ENCODE measurements around the gene DLGAP3.

DLGAP3 gene

DNA sequence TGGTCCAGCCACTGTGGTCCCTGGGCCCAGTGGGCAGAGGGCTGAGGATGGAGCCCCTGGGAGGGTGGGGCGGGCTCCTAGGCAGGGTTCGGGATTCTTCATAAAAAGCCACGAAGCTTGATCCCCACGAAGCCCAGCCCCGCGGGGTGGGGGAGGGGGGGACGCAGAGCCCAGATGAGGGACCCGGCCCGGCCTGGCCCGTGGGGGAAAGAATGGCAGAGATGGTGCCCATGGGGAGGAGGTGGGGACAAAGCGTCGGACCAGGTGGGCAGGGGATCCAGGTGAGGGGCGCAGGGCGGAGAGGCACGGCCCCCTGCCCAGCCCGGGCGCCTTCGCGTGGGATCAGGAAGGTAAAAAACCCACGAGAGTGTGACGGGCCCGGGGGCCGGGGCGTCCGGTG is 63.9 kb downstream of the DLGAP3 start:
- DNase-seq = no peak

DNA sequence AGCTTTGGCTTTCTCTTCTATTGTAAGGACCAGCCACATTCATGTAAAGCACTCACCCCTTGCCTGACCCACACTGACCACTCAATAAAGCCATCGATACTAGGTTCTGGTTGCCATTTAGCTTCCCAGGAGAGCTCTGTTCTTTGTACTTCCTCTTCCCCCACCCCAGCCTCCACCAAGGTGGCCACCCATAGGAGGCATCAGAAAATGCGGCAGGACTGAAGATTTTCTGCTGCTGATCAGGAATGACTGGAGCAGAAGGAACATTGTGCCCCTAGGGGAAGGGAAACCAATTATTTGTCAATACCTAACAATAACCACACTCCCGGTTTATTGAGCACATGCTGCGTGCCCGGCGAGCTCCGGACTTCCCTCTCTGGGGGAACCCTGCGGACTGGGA is 64.7 kb downstream of the DLGAP3 start:
- no peak for DNase-seq

DNA sequence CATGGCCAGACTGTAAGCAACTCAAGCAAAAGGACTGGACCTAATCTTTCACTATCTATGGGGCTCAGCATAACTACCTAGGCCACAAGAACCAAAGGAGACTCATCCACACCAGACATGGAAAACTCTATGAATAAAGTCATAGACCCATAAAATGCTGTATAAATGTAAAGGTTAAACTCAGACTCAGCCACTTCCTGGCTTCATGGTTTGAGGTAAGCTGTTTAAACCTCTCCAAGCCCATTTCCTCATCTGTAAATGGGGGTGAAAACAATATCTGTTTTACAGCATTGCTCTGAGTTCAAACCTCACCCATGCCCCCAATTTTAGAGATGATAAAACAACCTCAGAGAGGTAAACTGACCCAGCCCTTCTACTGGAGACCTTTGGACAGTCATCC is 65.9 kb downstream of the DLGAP3 start:
- no peak for DNase-seq

DNA sequence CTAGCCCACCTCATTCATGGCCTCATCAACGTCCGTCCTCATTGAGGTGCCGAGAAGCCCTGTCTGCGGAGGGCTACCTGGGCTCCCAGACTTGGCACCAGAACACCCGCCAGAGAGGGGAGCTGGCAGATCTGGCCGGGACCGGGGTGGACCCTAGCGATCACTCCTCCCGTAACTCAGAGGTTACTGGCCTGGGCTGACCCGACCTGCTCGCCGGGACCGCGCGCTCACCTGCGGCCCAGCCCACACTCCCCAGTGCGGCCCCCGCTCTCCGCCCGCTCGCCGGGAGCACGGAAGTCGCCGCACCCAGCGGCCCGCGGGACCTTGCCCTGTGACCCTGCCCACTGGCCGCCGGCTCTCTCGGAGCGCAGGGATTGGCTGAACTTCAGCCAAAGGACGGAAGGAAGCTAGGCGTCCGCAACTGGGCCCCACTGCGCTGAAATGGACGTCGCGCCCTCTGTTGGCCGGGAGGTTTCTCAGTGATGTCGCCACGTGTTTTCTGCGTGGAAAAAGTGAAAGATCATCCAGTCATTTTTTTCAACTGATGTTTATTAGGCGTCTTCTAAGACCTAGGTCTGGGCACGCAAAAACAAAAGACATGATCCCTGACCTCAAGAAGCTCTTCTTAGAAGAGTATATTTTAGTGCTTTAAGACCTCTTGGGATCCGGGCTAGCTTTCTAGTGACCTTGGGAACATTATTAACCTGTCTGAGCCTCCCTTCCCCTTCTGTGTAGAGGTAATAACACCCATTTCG is 69.8 kb downstream of the DLGAP3 start, which contains the start of gene SMIM12:
TSS of gene SMIM12 (minus strand) at position 304 of the 755 bp plus-strand sequence. CDS start 3,772 bp downstream, outside the sequence.
- peak; percentile 96 for DNase-seq

DNA sequence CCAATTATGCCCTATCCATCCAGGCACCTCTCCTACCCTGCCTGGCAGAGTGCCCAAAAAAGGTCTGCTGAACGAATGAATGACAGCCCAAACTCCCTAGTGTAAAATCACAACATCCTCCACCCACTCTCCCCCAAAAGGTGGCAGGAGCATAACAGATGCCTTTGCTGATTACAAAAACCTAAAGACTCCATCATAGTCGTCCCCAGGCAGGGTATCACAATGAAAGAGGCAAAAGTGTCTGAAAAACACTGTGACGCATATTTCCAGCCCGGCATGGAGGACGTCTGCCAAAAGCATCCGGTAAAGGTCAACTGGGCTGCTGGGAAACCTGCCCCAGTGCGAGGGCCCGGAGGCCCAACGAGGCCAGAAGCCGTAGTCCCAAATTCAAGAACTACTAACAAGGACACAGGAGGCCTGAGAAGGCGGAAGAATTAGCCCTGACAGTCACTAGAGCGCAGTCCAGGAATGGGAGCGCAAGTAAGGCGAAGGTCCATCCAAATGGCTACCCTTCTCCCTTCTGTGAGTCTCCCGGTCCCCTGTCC is 70.5 kb downstream of the DLGAP3 start:
- peak; percentile 46 for DNase-seq

DNA sequence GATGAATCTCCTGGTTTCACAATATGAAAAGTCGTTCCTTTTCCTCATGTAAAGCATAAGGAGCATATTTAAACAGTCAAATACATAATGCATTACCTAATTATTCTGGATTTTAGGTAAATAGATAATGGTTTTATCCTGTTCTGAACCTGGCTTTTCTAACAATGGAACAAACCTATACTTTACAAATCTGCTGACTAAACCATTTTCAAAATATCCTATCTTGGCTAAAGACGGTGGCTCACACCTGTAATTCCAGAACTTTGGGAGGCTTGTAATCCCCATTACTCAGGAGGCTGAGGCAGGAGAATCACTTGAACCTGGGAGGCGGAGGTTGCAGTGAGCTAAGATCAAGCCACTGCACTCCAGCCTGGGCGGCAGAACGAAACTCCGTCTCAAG is 72.8 kb downstream of the DLGAP3 start:
- no peak for DNase-seq

DNA sequence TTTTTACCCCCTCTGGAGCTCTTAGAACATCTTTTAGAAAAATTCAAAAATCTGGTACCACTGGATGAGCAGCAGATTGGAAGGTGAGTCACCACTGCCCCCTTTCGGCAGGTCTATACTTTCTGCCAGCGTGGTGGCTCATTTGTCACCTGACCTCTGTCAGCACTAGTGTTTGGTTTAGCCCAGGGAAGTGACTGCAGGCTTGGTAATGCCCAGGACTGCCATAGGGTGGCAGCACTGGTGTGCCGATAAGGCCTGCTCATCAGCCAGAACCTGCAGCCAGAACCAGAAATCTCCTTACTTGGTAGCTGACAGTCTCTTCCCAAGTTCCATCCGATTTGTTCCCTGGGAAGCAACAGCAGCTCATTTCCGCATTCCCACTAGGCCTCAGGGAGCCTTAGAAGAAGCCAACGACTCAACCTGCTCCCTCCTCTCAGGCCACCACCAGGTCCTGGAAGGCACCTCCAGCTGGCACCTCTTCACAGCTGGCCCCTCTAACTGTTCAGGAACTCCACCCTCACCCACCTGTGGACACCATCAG is 76.7 kb downstream of the DLGAP3 start:
- DNase-seq = peak; percentile 96

DNA sequence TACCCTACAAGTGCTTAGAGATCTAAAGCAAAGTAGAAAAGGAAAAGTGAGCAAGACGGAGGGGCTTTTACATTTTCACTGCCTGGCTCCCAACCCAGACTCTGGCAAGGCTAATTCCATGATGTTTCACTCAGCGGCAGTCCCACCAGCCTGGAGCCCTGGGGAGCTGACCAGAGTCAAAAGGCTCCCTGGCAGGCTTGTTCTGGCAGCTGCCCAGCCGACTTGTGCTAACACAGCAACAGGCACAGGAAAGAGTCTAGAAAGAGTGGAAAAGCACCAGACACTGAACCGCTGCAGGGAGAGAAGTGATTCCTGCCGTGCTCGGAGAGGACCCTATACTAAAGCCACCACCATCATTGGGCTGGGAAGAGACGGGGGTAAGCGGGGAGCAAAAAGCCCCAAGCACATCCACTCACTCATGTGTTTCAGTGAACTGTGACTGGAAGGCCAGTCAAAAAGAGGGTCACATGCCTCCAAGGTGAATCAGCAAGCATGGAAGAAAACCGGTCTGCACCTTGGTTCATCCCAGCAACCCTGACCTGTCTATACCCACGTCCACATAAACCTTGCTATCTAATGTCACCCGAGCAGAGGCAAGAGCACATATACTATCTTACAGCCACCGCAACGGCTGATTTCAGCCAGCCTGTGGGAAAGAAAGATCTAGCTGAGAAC is 77.9 kb downstream of the DLGAP3 start:
- DNase-seq = no peak

DNA sequence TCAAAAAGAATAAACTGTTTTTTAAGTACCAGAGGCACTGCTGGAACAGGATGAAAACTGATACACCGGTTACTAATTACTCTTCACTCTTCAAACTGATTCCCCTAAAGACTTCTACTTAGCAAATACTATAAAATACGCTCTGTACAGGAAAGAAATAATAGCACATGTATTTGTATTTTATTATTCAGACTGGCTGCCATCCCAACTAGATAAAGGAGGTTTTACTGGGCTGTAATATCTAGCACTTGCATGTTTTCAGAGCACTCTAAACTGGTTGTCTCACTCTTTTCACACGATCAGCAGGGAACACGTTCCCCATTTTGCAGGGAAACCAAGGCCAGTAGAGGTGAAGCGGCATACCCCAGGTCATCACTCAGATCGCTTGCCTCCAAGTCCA is 79.1 kb downstream of the DLGAP3 start:
- no peak for DNase-seq

DNA sequence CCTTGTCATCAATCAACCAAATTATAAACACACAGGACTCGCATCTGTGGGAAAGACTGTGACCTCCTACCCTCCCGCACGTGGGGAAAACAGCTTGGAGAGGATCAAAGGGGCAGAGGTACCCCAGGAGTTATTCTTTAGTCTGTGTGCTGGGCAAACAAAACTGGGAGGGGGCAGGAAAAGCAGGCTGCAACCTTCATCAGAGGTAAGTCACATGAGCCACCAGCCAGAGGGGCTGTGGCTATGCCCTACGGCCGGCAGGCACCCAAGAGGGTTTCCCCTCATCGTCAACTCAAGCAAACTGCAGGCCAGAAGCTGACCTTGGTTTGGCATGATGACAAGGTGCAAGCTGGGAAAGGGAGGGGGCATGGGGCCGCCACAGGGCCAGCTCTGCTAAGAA is 82.4 kb downstream of the DLGAP3 start:
- DNase-seq = no peak

DNA sequence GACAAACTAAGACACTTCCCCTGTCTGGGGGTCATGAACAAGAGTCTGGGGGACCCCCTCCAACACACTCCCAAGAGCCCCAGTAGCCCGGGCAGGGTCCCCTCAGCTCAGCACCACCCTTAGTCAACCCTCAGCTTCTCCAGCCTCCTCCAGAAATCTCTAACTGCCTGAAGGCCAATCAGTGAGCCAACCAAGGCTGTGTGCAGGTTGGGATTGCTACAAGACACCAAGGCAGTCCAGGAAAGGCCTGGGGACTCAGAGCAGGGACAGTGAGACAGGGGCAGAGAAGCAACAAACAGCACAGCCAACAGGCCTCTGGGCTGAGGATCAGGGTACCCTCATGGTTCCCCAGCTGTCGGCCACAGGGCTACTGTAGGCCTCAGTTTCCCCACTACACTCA is 83.2 kb downstream of the DLGAP3 start:
- DNase-seq = no peak

DNA sequence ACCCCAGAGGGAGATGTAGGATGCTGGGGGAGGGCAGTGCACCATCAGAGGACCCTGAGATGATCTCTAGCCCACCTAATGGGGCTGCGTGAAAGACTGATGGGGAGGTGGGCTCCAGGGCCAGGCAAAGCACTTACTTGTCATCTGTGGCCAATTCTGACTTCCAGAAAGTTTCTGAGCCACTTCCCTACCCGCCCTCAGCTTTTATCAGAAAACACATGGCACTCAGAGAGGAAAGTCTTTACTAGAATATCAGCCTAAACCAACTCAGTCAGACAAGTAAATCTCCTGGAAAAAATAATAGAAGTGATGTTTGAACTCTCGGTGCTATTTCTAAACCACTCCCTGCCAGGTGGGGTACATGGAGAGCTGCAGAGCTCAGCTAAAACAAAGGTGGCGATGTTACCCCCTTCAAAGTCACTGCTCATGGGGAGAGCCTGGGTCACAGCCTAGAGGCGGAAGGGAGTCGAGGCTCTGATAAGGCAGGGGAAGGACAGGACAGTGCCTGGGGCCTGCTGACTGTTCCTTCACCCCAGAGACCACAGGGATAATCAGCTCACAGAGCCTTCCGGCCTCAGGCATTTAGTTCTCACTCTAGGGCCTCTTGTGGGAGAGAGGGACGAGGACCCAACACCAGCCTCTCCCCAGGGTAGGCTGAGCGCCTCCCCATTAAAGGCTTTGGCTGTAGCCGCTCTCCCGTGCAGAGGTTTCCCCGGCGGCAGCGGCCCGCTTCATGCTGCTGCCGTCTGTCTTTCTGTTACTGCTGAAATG is 84.1 kb downstream of the DLGAP3 start:
- peak; percentile 72 for DNase-seq

DNA sequence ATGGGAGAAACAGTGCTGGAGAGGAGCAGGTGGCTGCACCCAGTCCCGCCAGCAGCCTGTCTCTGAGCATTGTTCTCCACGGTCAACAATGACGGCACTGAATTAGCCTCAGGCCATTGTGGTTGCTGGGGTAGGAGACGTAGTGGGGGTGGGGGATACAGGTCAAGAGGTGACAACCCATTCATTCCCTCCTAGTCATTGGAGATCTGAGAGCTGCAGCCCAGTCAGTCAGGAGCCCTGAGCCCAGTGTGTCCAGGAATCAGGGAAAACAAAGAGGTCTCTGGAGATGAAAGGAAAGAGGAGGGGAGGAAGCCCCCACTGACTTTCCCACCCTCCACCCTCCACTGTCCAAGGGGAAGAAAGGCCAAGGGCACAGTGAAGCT is 85.2 kb downstream of the DLGAP3 start:
- DNase-seq = no peak

DNA sequence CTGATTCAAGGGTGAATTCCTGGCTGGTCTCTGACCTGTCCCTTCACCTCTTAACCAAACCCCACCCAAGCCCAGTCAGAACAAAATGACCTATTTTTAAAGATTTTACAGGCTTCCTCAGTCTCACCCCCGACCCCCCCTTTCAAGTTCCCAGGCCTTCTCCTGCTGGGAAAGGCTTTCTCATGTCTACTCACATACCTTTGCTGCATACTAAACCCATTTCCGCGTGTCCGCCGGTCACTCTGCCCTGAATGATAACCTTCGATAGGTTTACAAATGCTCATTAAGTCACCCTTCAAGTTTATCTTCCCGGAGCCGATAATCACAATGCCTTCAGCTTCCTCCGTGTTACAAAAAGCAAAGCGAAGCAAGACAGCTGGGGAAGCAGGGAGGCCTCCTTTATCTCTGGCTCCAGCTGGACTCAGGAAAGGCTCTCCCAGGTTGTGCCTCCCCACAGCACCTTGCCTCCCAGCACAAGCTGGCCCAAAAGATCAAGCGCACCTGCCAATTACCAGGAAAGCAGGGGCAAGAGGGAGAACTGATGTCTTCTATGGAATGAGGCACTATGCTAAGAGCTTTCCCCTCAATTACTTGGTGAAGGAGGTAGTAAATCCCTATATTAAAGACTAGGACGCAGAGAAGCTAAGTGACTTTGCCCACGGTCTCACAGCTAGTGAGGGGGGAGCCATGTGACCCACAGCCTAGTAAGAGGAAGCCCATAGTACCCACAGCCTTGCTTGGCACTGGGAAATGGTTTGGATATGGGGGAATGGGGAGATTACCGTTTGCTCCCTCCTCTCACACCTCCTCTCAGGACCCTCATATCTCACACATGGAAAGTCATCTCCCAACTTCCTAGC is 85.8 kb downstream of the DLGAP3 start:
- DNase-seq = peak; percentile 73

DNA sequence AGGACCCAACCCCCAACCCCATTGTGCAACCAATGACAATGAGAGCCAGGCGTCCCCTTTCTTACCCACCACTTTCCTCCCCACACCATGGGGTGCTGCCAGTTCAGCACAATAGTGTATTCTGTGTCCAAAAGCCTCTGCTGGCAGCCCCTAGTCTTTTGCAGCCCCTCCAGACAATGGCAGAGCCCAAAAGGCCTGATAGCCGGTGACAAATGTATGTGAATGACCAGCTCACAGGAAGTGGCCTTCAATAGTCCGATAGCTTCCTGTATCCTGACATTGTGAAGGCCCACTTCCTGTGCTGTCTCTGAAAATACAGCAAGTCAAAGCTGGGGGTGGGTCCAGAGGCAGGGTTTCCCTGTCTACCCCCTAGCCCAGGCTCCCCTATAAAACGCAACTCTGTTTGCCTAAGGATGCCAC is 86.5 kb downstream of the DLGAP3 start:
- DNase-seq = no peak

DNA sequence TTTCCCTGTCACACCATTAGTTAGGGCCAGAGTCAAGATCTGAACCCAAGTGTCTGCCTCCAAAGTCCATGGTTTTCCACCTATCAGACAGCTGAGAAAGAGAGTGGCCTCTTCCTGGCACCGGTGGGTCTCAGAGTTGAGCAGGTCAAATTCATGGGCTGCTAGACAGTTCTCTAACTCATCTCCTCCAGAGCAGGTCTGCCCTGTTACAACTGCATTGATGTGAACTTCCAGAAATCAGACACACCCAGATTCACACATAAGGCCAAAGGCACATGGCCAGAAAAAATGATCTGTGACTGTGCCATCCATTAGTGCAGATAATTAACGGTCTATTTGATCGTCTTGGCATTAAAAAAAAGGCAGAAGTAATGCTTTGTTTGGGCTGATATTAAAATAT is 87.4 kb downstream of the DLGAP3 start:
- DNase-seq = peak; percentile 32

DNA sequence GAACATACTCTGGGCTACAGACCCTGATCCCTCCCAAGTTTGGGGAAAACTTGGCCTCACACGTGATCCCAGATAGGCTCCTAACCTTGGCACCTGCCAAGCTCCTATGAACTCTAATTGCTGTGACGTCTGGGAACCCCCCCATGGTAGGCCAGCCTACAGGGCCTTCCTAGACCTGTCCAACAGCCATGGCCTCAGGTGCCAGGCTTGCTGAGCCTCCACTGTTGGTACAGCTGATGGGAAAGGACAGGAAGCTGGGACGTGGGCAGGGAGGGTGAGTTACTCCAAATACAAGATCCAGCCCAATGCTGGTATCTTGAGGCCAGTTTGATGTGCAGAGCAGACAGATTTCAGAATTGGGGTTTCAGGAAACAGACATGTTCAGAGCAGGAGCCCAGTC is 89.0 kb downstream of the DLGAP3 start:
- no peak for DNase-seq

DNA sequence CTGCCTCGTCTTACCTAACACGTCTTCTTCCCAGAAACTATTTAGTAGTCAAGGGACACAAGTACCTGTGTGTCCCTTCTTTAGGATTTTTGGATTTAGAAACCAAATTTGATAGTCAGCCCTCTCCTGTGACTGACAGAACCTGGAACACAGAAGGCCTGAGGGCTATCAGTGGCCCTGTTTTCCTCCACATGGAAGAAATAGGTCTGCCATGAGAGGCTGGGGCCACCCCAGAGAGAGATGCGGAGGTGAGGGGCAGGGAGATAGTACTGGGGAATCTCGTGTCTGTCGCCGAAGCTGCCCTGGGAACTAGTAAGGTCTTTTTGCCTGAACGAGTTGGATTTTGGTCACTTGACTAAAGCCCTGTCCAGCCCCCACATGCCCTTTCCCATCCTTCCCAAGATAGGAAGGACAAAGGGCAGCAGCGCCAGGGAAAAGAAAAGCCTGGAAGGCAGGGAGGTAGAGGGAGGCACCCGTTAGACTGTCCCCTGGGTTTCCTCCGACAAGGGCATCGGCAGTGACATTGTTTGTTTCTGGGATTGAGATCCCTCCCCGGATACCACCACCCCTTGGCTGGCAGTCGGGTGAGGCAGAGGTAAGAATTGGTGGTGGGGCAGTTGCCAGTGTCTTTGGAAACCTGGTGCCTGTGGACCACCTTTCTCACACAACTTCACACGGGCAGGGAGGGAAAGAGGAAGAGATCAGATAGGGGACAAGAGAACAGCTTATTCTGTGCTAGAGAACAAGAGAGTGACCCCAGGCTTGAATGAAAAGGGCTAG is 89.7 kb downstream of the DLGAP3 start:
- DNase-seq = no peak

DNA sequence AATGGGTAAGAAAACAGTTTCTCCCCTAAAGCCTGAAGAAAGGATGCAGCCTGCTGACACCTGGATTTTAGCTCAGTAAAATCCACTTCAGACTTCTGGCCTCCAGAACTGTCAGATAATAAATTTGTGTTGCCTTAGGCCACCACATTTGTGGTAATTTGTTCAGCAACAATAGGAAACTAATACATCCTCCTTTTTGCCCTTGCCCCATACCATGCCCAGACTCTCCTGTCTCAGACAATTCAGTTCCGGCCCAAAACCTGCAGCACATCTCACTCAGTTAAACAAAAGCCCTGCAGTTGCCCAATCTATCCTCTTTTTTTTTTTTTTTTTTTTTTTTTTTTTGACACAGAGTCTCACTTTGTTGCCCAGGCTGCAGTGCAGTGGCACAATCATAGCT is 95.7 kb downstream of the DLGAP3 start:
- no peak for DNase-seq

DNA sequence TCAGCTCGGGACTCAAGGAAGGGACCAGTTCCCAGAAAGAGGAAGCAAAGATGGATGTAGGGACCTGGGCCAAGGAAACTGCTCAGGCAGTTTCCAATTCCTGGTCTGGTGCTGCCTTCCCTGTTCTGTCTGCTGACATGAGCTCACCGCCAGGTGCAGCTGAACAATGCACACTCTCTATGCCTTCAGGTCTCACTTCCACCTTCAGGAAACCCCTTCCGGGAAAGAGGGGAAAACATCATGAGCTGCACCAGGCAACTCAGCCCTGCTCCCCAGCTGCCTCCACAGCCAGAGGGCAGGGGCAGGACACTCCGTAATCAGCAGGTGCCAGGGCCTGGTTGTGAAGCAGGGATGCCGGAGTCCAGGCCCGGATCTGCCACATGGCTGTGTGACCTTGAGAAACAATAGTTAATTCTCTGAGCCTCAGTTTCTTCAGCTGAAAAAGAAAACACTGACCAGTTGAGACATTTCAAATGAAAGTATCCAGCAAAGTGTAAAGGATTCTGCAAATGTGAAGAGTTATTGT is 97.7 kb downstream of the DLGAP3 start:
- no peak for DNase-seq

DNA sequence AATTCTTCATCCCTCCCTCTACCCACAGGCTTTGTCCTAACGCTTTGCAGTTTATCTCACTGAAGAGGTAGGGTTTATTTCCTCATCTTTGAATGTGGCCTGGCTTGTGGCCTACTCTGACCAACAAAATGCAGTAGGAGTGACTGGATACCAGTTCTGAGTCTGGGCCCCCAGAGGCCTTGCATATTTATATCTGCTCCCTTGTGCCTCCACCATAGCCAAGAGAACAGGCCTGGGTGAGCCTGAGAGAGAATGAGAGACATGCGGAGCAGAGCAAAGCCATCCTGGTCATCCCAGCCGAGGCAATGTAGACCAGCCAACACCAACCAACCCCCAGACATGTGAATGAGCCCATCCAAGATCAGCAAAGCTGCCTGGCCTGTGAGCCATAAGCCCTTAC is 100.2 kb downstream of the DLGAP3 start:
- DNase-seq = peak; percentile 52
